HepG2 (cell line): Measurements from ENCODE around the gene CCDC197. TPM values are rescaled to one million over a fixed set of nuclear protein-coding genes. Genes with fewer than 3 reads are reported as not detected.

Experiments used
- ATAC-seq: fragments of 200-7000 bp; cut with Tn5 transposase; 3 replicates; pipeline ENCODE4 v1.9.1; 2020; ENCODE audit warnings: mild to moderate bottlenecking, moderate library complexity
- BruUV-seq: library from RNA; stranded (reverse); fragments of 400-500 nt; replicated peaks from 2 replicates; lab custom pipeline; 2021; lab: Mats Ljungman, UMichigan
- CTCF ChIA-PET: fragments of 300-600 bp; formaldehyde crosslinking; extraction: SDS; loops from one replicate; lab custom pipeline; 2021; ENCODE audit warnings: low total read pairs, inconsistent platforms, low intra/inter-chr PET ratio; lab: Yijun Ruan, JAX
- POLR2A ChIA-PET: fragments of 350-600 bp; sonication (Branson Sonifier 250); formaldehyde crosslinking; loops from one replicate; lab custom pipeline; 2020; ENCODE audit warnings: antibody characterized with exemption, inconsistent platforms; lab: Yijun Ruan, JAX
- DNase-seq: peaks from one replicate; pipeline ENCODE4 v3.0.0-alpha.2; 2015; ENCODE audit warnings: low spot score
- FAIRE-seq: peaks from 3 replicates; lab custom pipeline; 2011; peaks lifted over from hg19 to GRCh38; lab: Jason Lieb, UNC
- H2AFZ ChIP-seq: one replicate; pipeline ENCODE4 v1.6.1; 2011; ENCODE audit warnings: low read length, inconsistent platforms
- H3K27ac ChIP-seq: fragments of 300-600 bp; 3 replicates; pipeline ENCODE4 v1.8.0; 2011; ENCODE audit warnings: mixed run types, mild to moderate bottlenecking, mixed read lengths, low read length, inconsistent platforms; ENCODE audit not compliant: insufficient read depth; ENCODE audit errors: extremely low read length
- H3K27me3 ChIP-seq, 2 experiments: fragments of 200-600 bp in 1 of 2; 2 replicates in 1 of 2; 3 replicates in 1 of 2; pipeline versions ENCODE4 v1.6.0 to v1.8.0; 2011; ENCODE audit warnings: low read length in 2 of 2, mild to moderate bottlenecking in 2 of 2, moderate library complexity in 2 of 2, inconsistent platforms in 1 of 2; ENCODE audit not compliant: insufficient read depth in 2 of 2, control insufficient read depth in 1 of 2
- H3K36me3 ChIP-seq, 2 experiments: fragments of 200-600 bp in 1 of 2; replicated peaks in 1 of 2; 2 replicates in 1 of 2; 3 replicates in 1 of 2; pipeline versions ENCODE4 v1.5.1 to v1.8.0; 2011; ENCODE audit warnings: low read length in 2 of 2, inconsistent platforms in 1 of 2; ENCODE audit not compliant: insufficient read depth in 2 of 2, control insufficient read depth in 1 of 2
- H3K4me1 ChIP-seq: 2 replicates; pipeline ENCODE4 v1.5.1; 2012; ENCODE audit warnings: low read length, inconsistent platforms; ENCODE audit not compliant: insufficient read depth
- H3K4me2 ChIP-seq: 2 replicates; pipeline ENCODE4 v1.6.0; 2011; ENCODE audit warnings: low read depth, low read length, inconsistent platforms
- H3K4me3 ChIP-seq, 3 experiments: fragments of 200-600 bp in 1 of 3; sonication (generic), shearing (Covaris generic) in 1 of 3; replicated peaks in 1 of 3; 2 replicates each; pipeline ENCODE4 v1.5.1; 2011 to 2016; ENCODE audit warnings: low read length in 3 of 3, inconsistent platforms in 2 of 3, low read depth in 2 of 3, mild to moderate bottlenecking in 2 of 3, control low read depth in 1 of 3, mixed read lengths in 1 of 3; ENCODE audit not compliant: insufficient read depth in 1 of 3
- H3K79me2 ChIP-seq: one replicate; pipeline ENCODE4 v1.6.1; 2011; ENCODE audit warnings: low read length, inconsistent platforms; ENCODE audit not compliant: insufficient read depth
- H3K9ac ChIP-seq: 2 replicates; pipeline ENCODE4 v1.6.0; 2011; ENCODE audit warnings: mild to moderate bottlenecking, low read depth, low read length, inconsistent platforms; ENCODE audit not compliant: insufficient read depth
- H3K9me3 ChIP-seq: 2 replicates; pipeline ENCODE4 v1.5.1; 2012; ENCODE audit warnings: mild to moderate bottlenecking, low read length
- H4K20me1 ChIP-seq: 2 replicates; pipeline ENCODE4 v1.6.0; 2011; ENCODE audit warnings: inconsistent platforms, mild to moderate bottlenecking, low read length, moderate library complexity; ENCODE audit not compliant: insufficient read depth
- HNRNPL ChIP-seq: fragments of 200-400 bp; formaldehyde crosslinking; IDR thresholded peaks from 2 replicates; pipeline ENCODE4 v1.6.1; 2017; ENCODE audit warnings: mild to moderate bottlenecking, low read depth, low read length
- MXD3 ChIP-seq: IDR thresholded peaks from 2 replicates; pipeline ENCODE4 v1.6.1; 2016; ENCODE audit warnings: mild to moderate bottlenecking, missing biosample characterization, missing genetic modification reagents
- RAD51 ChIP-seq: fragments of 450-650 bp; IDR thresholded peaks from 2 replicates; pipeline ENCODE4 v1.6.1; 2016; ENCODE audit warnings: borderline replicate concordance
- RXRB ChIP-seq: IDR thresholded peaks from 2 replicates; pipeline ENCODE4 v1.6.1; 2016; ENCODE audit warnings: borderline replicate concordance, missing genetic modification reagents, missing compliant biosample characterization
- STAG1 ChIP-seq: sonication (generic); formaldehyde crosslinking; IDR thresholded peaks from 2 replicates; pipeline ENCODE4 v1.4.0; 2020; ENCODE audit warnings: missing genetic modification reagents
- XRCC5 ChIP-seq: fragments of 200-400 bp; formaldehyde crosslinking; optimal IDR thresholded peaks from 2 replicates; pipeline ENCODE3; 2017; ENCODE audit warnings: mild to moderate bottlenecking, low read length
- ZBTB14 ChIP-seq: sonication (generic); formaldehyde crosslinking; IDR thresholded peaks from 2 replicates; pipeline ENCODE4 v1.4.0; 2020; ENCODE audit warnings: missing genetic modification reagents
- ZFX ChIP-seq: sonication (generic); formaldehyde crosslinking; IDR thresholded peaks from 2 replicates; pipeline ENCODE4 v1.4.0; 2020; ENCODE audit warnings: mild to moderate bottlenecking, low read depth, missing genetic modification reagents, moderate library complexity
- ZNF337 ChIP-seq: sonication (generic); formaldehyde crosslinking; IDR thresholded peaks from 2 replicates; pipeline ENCODE4 v1.5.1; 2020; ENCODE audit warnings: missing genetic modification reagents, low read depth, mild to moderate bottlenecking, borderline replicate concordance
- ZNF687 ChIP-seq: sonication (generic); formaldehyde crosslinking; IDR thresholded peaks from 2 replicates; pipeline ENCODE4 v1.5.1; 2020; ENCODE audit warnings: mild to moderate bottlenecking, missing genetic modification reagents, moderate library complexity
- WGBS: methylation state at CpG from one replicate; pipeline ENCODE4 v1.1.6; 2017; ENCODE audit warnings: low lambda C conversion rate; 5-methylcytosine and 5-hydroxymethylcytosine counted together
- in situ Hi-C: cut with HindIII; loops from 2 replicates; pipeline ENCODE4 v1.10.0; 2017; ENCODE audit warnings: low pct_unique_long_range_greater_than_20kb; ENCODE audit not compliant: extremely low pct_ligation_motif_present
- intact Hi-C: fragments of 100-400 bp; cut with micrococcal nuclease; formaldehyde crosslinking; loops from one replicate; pipeline ENCODE4 v1.10.0; 2022; ENCODE audit not compliant: unreplicated experiment
- polyA plus RNA-seq, 8 experiments: library from polyadenylated mRNA; depleted of rRNA in 3 of 8; stranded (reverse) in 7 of 8; unstranded in 1 of 8; fragments of >200 nt; fragmentation: Illumina TruSeq in 4 of 8; extraction: Trizol in 4 of 8; gene quantifications; 2 replicates each; pipeline versions ENCODE4 v1.2.1 to v1.2.3, GENCODE V29; 2011 to 2016; ENCODE audit warnings: low read depth in 4 of 8, missing spikeins in 1 of 8, mixed read lengths in 1 of 8; ENCODE audit not compliant: insufficient read depth in 1 of 8
- total RNA-seq, 5 experiments: library from RNA; depleted of rRNA; stranded (reverse); fragments of >200 nt; fragmentation: Illumina TruSeq; extraction: Trizol; gene quantifications; 2 replicates each; pipeline ENCODE4 v1.2.3, GENCODE V29; 2016; ENCODE audit warnings: low read depth in 1 of 5
- TF ChIP-seq, protein P1 (sequence below): sonication (generic); formaldehyde crosslinking; IDR thresholded peaks from 2 replicates; pipeline ENCODE4 v1.9.0; 2022; ENCODE audit warnings: low read depth, missing genetic modification reagents

Gene CCDC197
- total and polyA plus RNA-seq, 2 of the 13 experiments (the other 11 are each of a cell fraction or from before 2014, with no cell fraction given), result 0.11 to 0.13 TPM

DNA sequence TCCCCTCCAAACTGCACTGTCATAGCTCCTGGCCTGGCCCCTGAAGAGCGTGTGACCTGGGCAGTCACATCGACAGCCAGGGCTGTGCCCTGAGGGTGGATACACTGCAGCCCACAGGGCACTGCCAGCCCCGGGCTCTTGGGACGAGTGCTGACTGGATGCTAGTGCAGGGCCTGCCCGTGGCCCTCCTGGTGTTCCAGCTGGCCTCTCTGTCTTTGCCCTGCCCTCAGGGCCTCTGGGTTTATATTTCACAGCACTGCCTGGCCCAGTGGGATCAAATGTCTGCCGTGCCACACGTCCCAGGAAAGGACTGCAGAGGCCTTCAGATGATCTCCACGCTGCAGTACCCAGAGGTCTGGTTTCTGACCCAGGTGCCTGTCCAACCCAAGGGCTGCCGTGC is 10.1 kb upstream of the CCDC197 start:
- Histone ChIP-seq H2AFZ (no peak overlapping the region), H3K4me3 (peak overlapping the region in 1 of 3 experiments; percentile 31; a peak in 1 of 6 replicates)
- no peak for FAIRE-seq
- 43% methylated on average over 4 of the region's 9 CpGs for WGBS
- peak; percentile 14 for TF ChIP-seq XRCC5
- no peak for TF ChIP-seq ZNF337 (CRISPR knock-in tag)
- no peak for TF ChIP-seq RXRB
- peak; percentile 70; the same call in 1 of the 2 replicates for TF ChIP-seq HNRNPL
- TF ChIP-seq, protein P1, sequence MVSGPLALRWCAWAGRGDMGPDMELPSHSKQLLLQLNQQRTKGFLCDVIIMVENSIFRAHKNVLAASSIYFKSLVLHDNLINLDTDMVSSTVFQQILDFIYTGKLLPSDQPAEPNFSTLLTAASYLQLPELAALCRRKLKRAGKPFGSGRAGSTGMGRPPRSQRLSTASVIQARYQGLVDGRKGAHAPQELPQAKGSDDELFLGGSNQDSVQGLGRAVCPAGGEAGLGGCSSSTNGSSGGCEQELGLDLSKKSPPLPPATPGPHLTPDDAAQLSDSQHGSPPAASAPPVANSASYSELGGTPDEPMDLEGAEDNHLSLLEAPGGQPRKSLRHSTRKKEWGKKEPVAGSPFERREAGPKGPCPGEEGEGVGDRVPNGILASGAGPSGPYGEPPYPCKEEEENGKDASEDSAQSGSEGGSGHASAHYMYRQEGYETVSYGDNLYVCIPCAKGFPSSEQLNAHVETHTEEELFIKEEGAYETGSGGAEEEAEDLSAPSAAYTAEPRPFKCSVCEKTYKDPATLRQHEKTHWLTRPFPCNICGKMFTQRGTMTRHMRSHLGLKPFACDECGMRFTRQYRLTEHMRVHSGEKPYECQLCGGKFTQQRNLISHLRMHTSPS (CRISPR knock-in tag), result 0 out of 2 replicates have a peak, but pooled peaks have one; percentile 50
- peak; percentile 51; the same call in 1 of the 2 replicates for TF ChIP-seq ZFX (CRISPR knock-in tag)
- TF ChIP-seq MXD3, result no peak
- TF ChIP-seq RAD51, result no peak
- TF ChIP-seq STAG1, result no peak
- TF ChIP-seq ZNF687 (CRISPR knock-in tag), result peak; percentile 56
- TF ChIP-seq ZBTB14, result no peak
- TF ChIP-seq, all 625 proteins: peak for 5
- peaks cover 0 to 24% of the 10 kb centered on the region in 2 experiments; a peak in 4 of 5 replicates for H3K27me3 ChIP-seq
- no peaks in the 10 kb centered on the region for H4K20me1 ChIP-seq
- DNase-seq (no peak), ATAC-seq (peak; percentile 33)
- H3K9me3 ChIP-seq, result no peaks in the 10 kb centered on the region
- ChIA-PET CTCF (no interaction called here), POLR2A (no interaction called here)
- peak overlapping the region; percentile 47; the same call in 1 of the 2 replicates for H3K4me2 ChIP-seq
- in situ Hi-C loops (no loop called here), intact Hi-C loops (no loop called here)
- H3K9ac ChIP-seq, result no peak overlapping the region
- H3K36me3 ChIP-seq, result no peaks in the 10 kb centered on the region
- H3K27ac ChIP-seq, result no peak overlapping the region
- H3K79me2 ChIP-seq, result no peaks in the 10 kb centered on the region
- BruUV-seq, result no TSS peak
- H3K4me1 ChIP-seq, result peaks cover 65% of the 10 kb centered on the region
